Panc1 (cell line): Measurements from ENCODE around the gene EML1.

Experiments
- REST ChIP-seq, 2 experiments: IDR thresholded peaks; 2 replicates each; pipeline ENCODE4 v1.6.1; 2011 to 2012; ENCODE audit warnings: low read depth in 2 of 2, control low read depth in 1 of 2, low read length in 1 of 2, mild to moderate bottlenecking in 1 of 2, moderate library complexity in 1 of 2; ENCODE audit not compliant: insufficient read depth in 1 of 2
- SIN3A ChIP-seq: IDR thresholded peaks from 2 replicates; pipeline ENCODE4 v1.6.1; 2012; ENCODE audit warnings: low read depth, mild to moderate bottlenecking, low read length, moderate library complexity, borderline replicate concordance; ENCODE audit not compliant: insufficient read depth
- TF ChIP-seq, protein P1 (sequence below): fragments of 450-650 bp; IDR thresholded peaks from 2 replicates; pipeline ENCODE4 v1.5.1; 2017; ENCODE audit warnings: mild to moderate bottlenecking

DNA sequence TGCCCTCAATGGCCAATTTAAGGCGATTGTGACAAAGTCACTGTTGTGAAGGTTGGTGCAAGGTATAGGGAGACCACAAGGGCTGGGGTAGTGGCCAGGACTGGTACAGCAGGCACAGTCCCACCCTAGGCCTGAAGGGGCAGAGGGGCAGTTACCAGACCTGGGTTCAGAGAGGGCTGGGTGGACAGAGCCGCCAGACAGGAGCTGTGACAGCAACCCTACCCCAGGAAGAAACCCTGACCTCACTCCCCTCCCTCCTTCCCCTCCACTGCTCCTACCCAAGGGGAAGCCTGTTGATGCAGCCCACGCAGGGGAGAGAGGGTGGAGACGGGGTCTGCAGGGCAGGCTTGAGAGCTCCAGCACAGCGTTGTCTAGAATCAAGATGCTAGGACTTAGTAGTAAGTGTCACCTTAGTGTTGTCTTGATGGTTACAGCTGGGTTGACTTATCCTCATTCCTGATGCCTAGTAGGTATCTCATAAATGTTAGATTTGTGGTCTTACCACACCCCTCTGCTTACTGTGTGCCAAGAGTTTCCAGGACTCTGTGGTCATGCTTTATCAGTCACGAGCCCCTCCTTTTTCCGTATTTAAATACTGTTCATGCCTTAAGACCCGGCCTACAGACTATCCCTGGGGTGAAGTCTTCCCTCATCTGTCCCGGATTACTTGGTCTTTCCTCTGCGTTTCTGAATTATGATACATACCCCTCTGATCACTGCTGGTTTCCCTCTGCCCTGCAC lies 14.4 kb downstream of the EML1 start:
- TF ChIP-seq, protein P1, sequence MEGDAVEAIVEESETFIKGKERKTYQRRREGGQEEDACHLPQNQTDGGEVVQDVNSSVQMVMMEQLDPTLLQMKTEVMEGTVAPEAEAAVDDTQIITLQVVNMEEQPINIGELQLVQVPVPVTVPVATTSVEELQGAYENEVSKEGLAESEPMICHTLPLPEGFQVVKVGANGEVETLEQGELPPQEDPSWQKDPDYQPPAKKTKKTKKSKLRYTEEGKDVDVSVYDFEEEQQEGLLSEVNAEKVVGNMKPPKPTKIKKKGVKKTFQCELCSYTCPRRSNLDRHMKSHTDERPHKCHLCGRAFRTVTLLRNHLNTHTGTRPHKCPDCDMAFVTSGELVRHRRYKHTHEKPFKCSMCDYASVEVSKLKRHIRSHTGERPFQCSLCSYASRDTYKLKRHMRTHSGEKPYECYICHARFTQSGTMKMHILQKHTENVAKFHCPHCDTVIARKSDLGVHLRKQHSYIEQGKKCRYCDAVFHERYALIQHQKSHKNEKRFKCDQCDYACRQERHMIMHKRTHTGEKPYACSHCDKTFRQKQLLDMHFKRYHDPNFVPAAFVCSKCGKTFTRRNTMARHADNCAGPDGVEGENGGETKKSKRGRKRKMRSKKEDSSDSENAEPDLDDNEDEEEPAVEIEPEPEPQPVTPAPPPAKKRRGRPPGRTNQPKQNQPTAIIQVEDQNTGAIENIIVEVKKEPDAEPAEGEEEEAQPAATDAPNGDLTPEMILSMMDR: no peak
- TF ChIP-seq REST (IDR thresholded peaks at IDR 0.05; ENCODE audit: insufficient read depth in 1 of 2, low read depth in 2 of 2, low read length in 1 of 2) (no peak), SIN3A (no peak)
